Uterus (tissue), 2 donors: Measurements from ENCODE around the gene CEACAM16.

ENCODE experiments used
- POLR2A ChIP-seq, 2 donors: fragments of 450-650 bp; IDR thresholded peaks; one replicate each; pipeline ENCODE4 v1.6.1; 2016; ENCODE audit warnings: antibody characterized with exemption in 2 of 2, mild to moderate bottlenecking in 1 of 2, moderate library complexity in 1 of 2
- TF ChIP-seq, protein P1 (sequence below), 4 experiments: fragments of 200-600 bp in 2 of 4; fragments of 450-650 bp in 2 of 4; sonication (generic) in 2 of 4; IDR thresholded peaks; one replicate each; pipeline ENCODE4 v1.5.1; 2016 to 2019; ENCODE audit warnings: antibody characterized with exemption in 4 of 4, mild to moderate bottlenecking in 2 of 4, moderate library complexity in 1 of 4

- TF ChIP-seq, protein P1, sequence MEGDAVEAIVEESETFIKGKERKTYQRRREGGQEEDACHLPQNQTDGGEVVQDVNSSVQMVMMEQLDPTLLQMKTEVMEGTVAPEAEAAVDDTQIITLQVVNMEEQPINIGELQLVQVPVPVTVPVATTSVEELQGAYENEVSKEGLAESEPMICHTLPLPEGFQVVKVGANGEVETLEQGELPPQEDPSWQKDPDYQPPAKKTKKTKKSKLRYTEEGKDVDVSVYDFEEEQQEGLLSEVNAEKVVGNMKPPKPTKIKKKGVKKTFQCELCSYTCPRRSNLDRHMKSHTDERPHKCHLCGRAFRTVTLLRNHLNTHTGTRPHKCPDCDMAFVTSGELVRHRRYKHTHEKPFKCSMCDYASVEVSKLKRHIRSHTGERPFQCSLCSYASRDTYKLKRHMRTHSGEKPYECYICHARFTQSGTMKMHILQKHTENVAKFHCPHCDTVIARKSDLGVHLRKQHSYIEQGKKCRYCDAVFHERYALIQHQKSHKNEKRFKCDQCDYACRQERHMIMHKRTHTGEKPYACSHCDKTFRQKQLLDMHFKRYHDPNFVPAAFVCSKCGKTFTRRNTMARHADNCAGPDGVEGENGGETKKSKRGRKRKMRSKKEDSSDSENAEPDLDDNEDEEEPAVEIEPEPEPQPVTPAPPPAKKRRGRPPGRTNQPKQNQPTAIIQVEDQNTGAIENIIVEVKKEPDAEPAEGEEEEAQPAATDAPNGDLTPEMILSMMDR (IDR thresholded peaks at IDR 0.05), result no peak
- TF ChIP-seq POLR2A (IDR thresholded peaks at IDR 0.05), result no peak
Observed at GRCh38 chr19:44690131-44690440, 8.9 kb upstream of the CEACAM16 start.
